H54 (cell line): ENCODE measurements around the gene PALLD.
"Not testable (repeated sequence)": the region's sequence is repeated elsewhere in the genome, so short reads cannot be mapped to it uniquely, and the experiment has no call there.

Source experiments
- DNase-seq: peaks from one replicate; pipeline ENCODE4 v3.0.0; 2011; ENCODE audit warnings: low spot score, mixed read lengths; ENCODE audit not compliant: insufficient read length
- FAIRE-seq: peaks from 3 replicates; lab custom pipeline; 2011; peaks lifted over from hg19 to GRCh38; lab: Jason Lieb, UNC
- POLR2A ChIP-seq: IDR thresholded peaks from 2 replicates; pipeline ENCODE4 v1.6.1; 2011; ENCODE audit warnings: low read depth, mild to moderate bottlenecking, low read length

PALLD gene

GRCh38 chr4:168796362-168797106 is 299.7 kb downstream of the PALLD start:
- no peak for TF ChIP-seq POLR2A
- peak; percentile 8 for DNase-seq
- peak; percentile 95 for FAIRE-seq

DNA sequence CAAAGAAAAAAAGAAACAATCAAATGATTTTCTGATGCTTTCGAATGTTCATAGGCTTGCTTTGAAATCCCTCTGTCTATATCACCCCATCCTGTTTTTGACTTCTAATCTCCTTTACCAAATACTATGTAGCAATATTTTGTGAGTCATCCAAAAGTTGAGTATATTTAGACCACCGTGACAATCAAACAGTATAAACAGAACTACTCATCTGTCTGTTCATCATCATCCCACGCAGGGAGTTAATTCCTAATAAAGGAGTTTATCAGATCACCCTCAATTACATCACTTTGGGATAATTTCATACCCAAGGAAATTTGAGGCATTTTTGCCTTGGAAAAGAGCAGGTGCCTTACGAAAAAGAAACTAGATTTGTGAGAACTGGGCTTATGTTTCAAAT is 300.3 kb downstream of the PALLD start:
- FAIRE-seq: peak; percentile 33

GRCh38 chr4:168797738-168798375 is 301.0 kb downstream of the PALLD start:
- no peak for DNase-seq
- TF ChIP-seq POLR2A: no peak
- no peak for FAIRE-seq

More for the DNA sequence above, 300.3 kb downstream of the PALLD start:
- no peak for TF ChIP-seq POLR2A
- no peak for DNase-seq

DNA sequence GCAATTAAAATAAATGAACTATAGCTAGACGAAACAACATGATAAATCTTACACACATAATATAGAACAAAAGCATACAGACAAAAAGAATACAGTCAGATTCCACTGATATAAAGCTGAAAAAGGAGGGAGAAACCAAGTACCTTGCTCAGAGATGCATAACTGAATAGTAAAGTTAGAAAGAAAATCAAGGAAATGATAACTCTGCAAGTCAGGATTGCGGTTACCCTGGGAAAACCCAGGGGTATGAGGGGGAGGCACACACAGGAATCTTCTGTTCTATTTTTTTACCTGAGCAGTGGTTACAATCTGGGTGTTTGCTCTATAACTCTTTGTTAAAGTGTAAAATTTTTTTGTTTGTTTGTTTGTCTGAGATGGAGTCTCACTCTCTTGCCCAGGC is 304.1 kb downstream of the PALLD start:
- no peak for TF ChIP-seq POLR2A
- FAIRE-seq: no peak
- no peak for DNase-seq

DNA sequence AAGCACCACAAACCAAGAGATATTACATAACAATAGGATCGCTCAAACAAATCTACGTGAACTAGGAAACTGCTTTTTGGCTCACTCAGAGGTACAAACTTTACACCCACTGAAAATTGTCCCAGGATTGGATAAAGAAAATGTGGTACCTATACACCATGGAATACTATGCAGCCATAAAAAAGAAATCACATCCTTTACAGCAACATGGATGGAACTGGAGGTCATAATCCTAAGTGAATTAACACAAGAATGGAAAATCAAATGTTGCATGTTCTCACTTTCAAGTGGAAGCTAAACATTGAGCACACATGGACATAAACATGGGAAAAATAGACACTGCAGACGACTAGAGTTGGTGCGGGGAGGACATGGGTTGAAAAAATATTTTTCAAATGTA is 305.4 kb downstream of the PALLD start:
- no peak for FAIRE-seq
- DNase-seq: no peak
- TF ChIP-seq POLR2A: no peak

GRCh38 chr4:168803052-168803451 is 306.2 kb downstream of the PALLD start:
- DNase-seq, FAIRE-seq: not testable (repeated sequence)

- no peak for DNase-seq
- no peak for FAIRE-seq
- no peak for TF ChIP-seq POLR2A
Measured at GRCh38 chr4:168803732-168804131, 306.9 kb downstream of the PALLD start.

DNA sequence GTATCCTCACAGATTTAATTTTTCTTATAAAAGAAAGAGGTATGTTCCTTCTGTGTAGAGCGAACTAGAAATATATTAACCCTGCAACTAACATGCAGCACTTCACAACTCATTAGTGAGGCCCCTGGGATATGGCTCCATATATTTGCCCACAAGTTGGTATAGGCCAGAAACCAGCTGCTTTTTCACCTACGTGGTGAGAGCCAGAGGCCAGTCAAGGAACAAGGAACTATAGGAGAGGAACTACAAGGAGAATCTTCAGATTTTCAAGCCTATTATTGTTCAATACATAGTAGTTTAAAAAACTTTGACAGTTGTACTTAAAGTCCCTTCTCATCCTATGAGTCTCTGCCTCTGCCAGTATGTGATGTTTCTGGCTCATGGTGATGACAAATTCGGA is 307.3 kb downstream of the PALLD start:
- FAIRE-seq (no peak), DNase-seq (no peak)
- TF ChIP-seq POLR2A: no peak

DNA sequence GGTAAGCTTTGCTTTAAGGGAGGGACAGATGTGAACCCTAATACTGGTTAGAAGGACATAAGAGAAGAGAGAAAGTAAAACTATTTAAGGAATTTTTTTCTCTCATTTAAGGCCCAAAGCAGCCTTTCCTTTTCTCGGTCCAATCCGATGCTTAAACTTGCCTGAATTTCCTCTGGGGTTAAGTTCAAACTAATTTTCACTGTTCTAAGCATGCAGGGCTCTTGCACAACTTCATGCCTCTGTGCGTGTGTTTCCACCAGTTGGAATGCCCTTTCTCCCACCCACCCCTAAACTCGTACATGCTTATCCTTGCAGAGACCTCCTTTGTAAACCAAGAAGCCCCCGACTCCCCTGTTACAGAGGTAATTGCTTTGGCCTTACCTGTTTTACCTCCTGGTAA is 308.5 kb downstream of the PALLD start:
- no peak for TF ChIP-seq POLR2A
- no peak for FAIRE-seq
- DNase-seq: no peak

DNA sequence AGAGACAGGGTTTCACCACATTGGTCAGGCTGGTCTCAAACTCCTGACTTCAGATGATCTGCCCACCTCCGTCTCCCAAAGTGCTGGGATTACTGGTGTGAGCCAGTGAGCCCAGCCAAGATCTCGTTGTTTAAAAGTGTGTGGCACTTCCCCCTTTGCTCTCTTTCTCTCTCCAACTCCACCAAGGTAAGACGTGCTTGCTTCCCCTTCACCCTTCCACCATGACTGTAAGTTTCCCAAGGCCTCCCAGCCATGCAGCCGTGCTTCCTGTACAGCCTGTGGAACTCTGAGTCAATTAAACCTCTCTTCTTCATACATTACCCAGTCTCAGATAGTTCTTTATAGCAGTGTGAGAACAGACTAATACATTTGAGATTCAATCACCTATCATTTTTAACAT is 309.4 kb downstream of the PALLD start:
- not testable (repeated sequence) for FAIRE-seq, DNase-seq

DNA sequence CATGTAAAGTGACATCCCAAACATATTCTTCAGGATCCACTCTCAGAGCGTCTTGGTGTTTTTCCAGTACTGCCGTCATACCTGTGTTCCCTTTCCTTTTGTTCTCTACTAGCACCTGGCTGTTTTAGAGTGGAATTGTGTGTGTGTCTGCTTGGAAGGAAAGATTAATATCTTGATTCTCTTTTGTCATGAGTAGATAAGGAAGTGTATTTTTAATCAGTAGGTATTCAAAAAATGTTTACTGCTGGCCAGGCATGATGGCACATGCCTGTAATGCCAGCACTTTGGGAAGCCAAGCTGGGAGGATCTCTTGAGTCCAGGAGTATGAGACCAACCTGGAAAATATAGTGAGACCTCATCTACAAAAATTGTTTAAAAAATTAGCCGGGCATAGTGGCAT is 314.4 kb downstream of the PALLD start:
- no peak for TF ChIP-seq POLR2A
- DNase-seq (no peak), FAIRE-seq (no peak)

- no peak for TF ChIP-seq POLR2A
- no peak for DNase-seq
- FAIRE-seq: no peak
Measured at GRCh38 chr4:168811786-168812651, 315.2 kb downstream of the PALLD start.

DNA sequence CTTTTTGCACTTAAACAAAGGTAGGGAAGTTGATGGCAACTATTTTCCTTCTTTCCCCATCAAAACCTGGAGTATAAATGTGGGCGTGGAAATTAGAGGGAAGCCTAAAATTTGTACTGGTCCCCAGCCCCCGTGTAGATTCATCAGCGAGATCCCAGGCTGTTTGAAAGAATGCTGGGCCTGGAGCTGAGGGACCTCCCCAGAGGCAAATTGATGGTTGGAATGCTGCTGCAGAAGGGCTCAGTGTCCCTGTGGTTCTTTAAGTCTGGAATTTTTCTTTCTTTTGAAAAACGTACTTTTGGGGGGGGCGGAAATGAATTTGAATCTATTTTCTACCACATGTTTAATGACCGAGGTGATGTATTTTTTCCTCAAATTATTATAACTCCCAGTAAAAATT is 316.0 kb downstream of the PALLD start:
- DNase-seq (no peak), FAIRE-seq (no peak)
- TF ChIP-seq POLR2A: no peak

GRCh38 chr4:168813890-168814289 is 317.0 kb downstream of the PALLD start:
- DNase-seq (no peak), FAIRE-seq (no peak)
- no peak for TF ChIP-seq POLR2A
